Measurements from ENCODE around the gene FAM13C. TPM values are rescaled to one million over a fixed set of nuclear protein-coding genes. Genes with fewer than 3 reads are reported as not detected.

FAM13C gene
- total and polyA plus RNA-seq, 9 of the 15 experiments (the other 6 are each of a cell fraction or from before 2014, with no cell fraction given), result not detected

DNA sequence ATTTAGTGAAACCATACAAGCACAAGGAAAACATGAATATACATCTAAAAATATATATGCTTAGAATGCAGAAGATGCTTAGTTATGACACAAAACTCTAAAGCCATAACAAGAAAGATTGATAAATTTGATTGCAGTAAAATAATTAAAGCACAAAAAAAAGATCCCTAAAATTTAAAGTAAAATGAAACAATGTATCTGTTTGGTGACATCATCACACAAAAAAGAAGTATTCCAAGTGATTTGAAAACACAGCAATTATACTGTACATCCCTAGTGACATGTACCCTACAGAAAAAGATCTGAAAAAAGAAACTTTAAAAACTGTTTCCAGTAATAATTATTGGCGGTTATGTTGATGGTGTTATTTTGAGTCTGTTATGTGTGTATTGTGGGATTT lies 148.2 kb downstream of the FAM13C start:
- Histone ChIP-seq H3K4me2 (ENCODE audit: insufficient read depth, low read length) (no peak overlapping the region), H2AFZ (ENCODE audit: low read depth, low read length) (no peak overlapping the region), H3K36me3 (ENCODE audit: control insufficient read depth, insufficient read depth, low read length) (no peaks in the 10 kb centered on the region), H3K79me2 (ENCODE audit: control insufficient read depth, insufficient read depth, low read length) (no peaks in the 10 kb centered on the region), H3K9me1 (ENCODE audit: control insufficient read depth, insufficient read depth, low read length) (no peaks in the 10 kb centered on the region), H4K20me1 (replicated peaks; ENCODE audit: control insufficient read depth, insufficient read depth, low read length) (no peaks in the 10 kb centered on the region), H3K9me3 (replicated peaks; ENCODE audit: control insufficient read depth, insufficient read depth, low read depth, low read length) (no peaks in the 10 kb centered on the region), H3K4me3 (no peak overlapping the region), H3K27ac (ENCODE audit: extremely low read depth, low read depth, low read length) (no peak overlapping the region), H3K4me1 (replicated peaks in 1 of 2; ENCODE audit: control insufficient read depth in 2 of 2, insufficient read depth in 2 of 2, low read length in 2 of 2) (no peaks in the 10 kb centered on the region), H3K27me3 (ENCODE audit: control insufficient read depth in 2 of 2, insufficient read depth in 2 of 2, low read length in 2 of 2) (no peaks in the 10 kb centered on the region), H3K9ac (ENCODE audit: insufficient read depth in 1 of 2, low read depth in 2 of 2, low read length in 2 of 2) (no peak overlapping the region)
- in situ Hi-C loops (cut with MboI), result no loop called here
- 0% methylated on average over 1 of the region's 1 CpG for whole genome bisulfite sequencing (ENCODE audit: insufficient coverage, low coverage, missing lambda C conversion rate)
- DNase-seq (ENCODE audit: extremely low read depth in 1 of 4, low spot score in 3 of 4), result no peak
- no peak for ATAC-seq
- POLR2A ChIA-PET, result interaction anchor here (1.1 kb wide), 1 partner anchor 367 kb away, joined by 3 read pairs; no protein-coding TSS in a partner anchor
- TF ChIP-seq ZSCAN29 (IDR thresholded peaks at IDR 0.05) (no peak), CBX8 (IDR thresholded peaks at IDR 0.05; ENCODE audit: borderline replicate concordance, extremely low read depth, low read depth, low read length, poor library complexity, severe bottlenecking) (no peak), ZNF780A (CRISPR knock-in tag; IDR thresholded peaks at IDR 0.05) (no peak), BRD9 (IDR thresholded peaks at IDR 0.05; ENCODE audit: low read depth, partially characterized antibody) (no peak), ETS2 (tag; IDR thresholded peaks at IDR 0.05; ENCODE audit: borderline replicate concordance, poor library complexity, severe bottlenecking) (no peak), ZNF57 (CRISPR knock-in tag; IDR thresholded peaks at IDR 0.05) (no peak), ZNF695 (CRISPR knock-in tag; IDR thresholded peaks at IDR 0.05) (no peak), SMARCB1 (IDR thresholded peaks at IDR 0.05; ENCODE audit: insufficient read length, low read depth) (no peak)
- TF ChIP-seq, protein P1, sequence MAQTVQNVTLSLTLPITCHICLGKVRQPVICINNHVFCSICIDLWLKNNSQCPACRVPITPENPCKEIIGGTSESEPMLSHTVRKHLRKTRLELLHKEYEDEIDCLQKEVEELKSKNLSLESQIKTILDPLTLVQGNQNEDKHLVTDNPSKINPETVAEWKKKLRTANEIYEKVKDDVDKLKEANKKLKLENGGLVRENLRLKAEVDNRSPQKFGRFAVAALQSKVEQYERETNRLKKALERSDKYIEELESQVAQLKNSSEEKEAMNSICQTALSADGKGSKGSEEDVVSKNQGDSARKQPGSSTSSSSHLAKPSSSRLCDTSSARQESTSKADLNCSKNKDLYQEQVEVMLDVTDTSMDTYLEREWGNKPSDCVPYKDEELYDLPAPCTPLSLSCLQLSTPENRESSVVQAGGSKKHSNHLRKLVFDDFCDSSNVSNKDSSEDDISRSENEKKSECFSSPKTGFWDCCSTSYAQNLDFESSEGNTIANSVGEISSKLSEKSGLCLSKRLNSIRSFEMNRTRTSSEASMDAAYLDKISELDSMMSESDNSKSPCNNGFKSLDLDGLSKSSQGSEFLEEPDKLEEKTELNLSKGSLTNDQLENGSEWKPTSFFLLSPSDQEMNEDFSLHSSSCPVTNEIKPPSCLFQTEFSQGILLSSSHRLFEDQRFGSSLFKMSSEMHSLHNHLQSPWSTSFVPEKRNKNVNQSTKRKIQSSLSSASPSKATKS (CRISPR knock-in tag; IDR thresholded peaks at IDR 0.05), result no peak
- TF ChIP-seq, protein P2, sequence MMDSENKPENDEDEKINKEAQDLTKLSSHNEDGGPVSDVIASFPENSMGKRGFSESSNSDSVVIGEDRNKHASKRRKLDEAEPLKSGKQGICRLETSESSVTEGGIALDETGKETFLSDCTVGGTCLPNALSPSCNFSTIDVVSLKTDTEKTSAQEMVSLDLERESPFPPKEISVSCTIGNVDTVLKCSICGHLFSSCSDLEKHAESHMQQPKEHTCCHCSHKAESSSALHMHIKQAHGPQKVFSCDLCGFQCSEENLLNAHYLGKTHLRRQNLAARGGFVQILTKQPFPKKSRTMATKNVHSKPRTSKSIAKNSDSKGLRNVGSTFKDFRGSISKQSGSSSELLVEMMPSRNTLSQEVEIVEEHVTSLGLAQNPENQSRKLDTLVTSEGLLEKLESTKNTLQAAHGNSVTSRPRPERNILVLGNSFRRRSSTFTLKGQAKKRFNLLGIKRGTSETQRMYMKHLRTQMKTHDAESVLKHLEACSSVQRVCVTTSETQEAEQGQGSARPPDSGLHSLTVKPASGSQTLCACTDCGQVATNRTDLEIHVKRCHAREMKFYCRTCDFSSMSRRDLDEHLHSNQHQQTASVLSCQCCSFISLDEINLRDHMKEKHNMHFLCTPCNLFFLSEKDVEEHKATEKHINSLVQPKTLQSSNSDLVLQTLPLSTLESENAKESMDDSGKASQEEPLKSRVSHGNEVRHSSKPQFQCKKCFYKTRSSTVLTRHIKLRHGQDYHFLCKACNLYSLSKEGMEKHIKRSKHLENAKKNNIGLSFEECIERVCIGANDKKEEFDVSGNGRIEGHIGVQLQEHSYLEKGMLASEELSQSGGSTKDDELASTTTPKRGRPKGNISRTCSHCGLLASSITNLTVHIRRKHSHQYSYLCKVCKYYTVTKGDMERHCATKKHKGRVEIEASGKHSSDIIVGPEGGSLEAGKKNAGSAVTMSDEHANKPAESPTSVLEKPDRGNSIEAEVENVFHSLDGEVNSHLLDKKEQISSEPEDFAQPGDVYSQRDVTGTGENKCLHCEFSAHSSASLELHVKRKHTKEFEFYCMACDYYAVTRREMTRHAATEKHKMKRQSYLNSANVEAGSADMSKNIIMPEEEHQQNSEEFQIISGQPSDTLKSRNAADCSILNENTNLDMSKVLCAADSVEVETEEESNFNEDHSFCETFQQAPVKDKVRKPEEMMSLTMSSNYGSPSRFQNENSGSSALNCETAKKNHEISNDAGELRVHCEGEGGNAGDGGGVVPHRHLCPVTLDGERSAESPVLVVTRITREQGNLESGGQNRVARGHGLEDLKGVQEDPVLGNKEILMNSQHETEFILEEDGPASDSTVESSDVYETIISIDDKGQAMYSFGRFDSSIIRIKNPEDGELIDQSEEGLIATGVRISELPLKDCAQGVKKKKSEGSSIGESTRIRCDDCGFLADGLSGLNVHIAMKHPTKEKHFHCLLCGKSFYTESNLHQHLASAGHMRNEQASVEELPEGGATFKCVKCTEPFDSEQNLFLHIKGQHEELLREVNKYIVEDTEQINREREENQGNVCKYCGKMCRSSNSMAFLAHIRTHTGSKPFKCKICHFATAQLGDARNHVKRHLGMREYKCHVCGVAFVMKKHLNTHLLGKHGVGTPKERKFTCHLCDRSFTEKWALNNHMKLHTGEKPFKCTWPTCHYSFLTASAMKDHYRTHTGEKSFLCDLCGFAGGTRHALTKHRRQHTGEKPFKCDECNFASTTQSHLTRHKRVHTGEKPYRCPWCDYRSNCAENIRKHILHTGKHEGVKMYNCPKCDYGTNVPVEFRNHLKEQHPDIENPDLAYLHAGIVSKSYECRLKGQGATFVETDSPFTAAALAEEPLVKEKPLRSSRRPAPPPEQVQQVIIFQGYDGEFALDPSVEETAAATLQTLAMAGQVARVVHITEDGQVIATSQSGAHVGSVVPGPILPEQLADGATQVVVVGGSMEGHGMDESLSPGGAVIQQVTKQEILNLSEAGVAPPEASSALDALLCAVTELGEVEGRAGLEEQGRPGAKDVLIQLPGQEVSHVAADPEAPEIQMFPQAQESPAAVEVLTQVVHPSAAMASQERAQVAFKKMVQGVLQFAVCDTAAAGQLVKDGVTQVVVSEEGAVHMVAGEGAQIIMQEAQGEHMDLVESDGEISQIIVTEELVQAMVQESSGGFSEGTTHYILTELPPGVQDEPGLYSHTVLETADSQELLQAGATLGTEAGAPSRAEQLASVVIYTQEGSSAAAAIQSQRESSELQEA (IDR thresholded peaks at IDR 0.05; ENCODE audit: low read depth), result no peak
- CTCF ChIA-PET (ENCODE audit: low intra/inter-chr PET ratio), result no interaction called here
- no TSS peak for BruUV-seq (replicated peaks)
- FAIRE-seq, result no peak
- intact Hi-C loops (cut with micrococcal nuclease), result no loop called here
